ENCODE measurements around the gene PALM3. TPM values are rescaled to one million over a fixed set of nuclear protein-coding genes. Genes with fewer than 3 reads are reported as not detected.

PALM3 gene
- total RNA-seq, 1 experiment from 2014 or later, result 0.54 TPM

GRCh38 chr19:14033946-14034345 lies 27.9 kb downstream of the PALM3 start:
- DNase-seq (ENCODE audit: low read depth, low spot score), result no peak
- no peaks in the 10 kb centered on the region; the same call in 1 of the 2 replicates for H3K36me3 ChIP-seq (ENCODE audit: control insufficient read depth, insufficient read depth, low read length)
- TF ChIP-seq TCF7L2 (IDR thresholded peaks at IDR 0.05; ENCODE audit: low read depth, low read length), result no peak
- no peak for TF ChIP-seq POLR2AphosphoS5 (IDR thresholded peaks at IDR 0.05; ENCODE audit: low read depth, low read length)
- no peak for TF ChIP-seq CTCF (IDR thresholded peaks at IDR 0.05)
- TF ChIP-seq REST (IDR thresholded peaks at IDR 0.05; ENCODE audit: insufficient read depth in 1 of 2, low read depth in 2 of 2, low read length in 1 of 2), result no peak
- TF ChIP-seq SIN3A (IDR thresholded peaks at IDR 0.05; ENCODE audit: borderline replicate concordance, insufficient read depth, low read depth, low read length), result no peak
- ChIA-PET CTCF (no interaction called here), POLR2A (no interaction called here)
- no peak for ATAC-seq
- H3K27me3 ChIP-seq (ENCODE audit: control insufficient read depth, insufficient read depth, low read length), result no peaks in the 10 kb centered on the region
- no peaks in the 10 kb centered on the region for H3K4me1 ChIP-seq (ENCODE audit: control insufficient read depth, insufficient read depth, low read length)
- intact Hi-C loops (cut with micrococcal nuclease; ENCODE audit: unreplicated experiment) (no loop called here), in situ Hi-C loops (cut with HindIII; ENCODE audit: low pct_unique_long_range_greater_than_20kb, low sequenced_read_pairs) (no loop called here)
- H3K9me3 ChIP-seq (ENCODE audit: control insufficient read depth, insufficient read depth, low read depth, low read length), result no peaks in the 10 kb centered on the region
- no peak overlapping the region for H3K4me3 ChIP-seq (ENCODE audit: low read depth in 2 of 2, low read length in 2 of 2)
- no TSS peak for BruUV-seq (replicated peaks)
- H3K27ac ChIP-seq (ENCODE audit: low read length), result no peak overlapping the region

GRCh38 chr19:14031719-14032480 lies 30.0 kb downstream of the PALM3 start, which contains the start of gene IL27RA:
Gene IL27RA (plus strand): TSS chr19:14031762. CDS start chr19:14031873, 111 bp downstream.
- ATAC-seq (peak; percentile 89), DNase-seq (ENCODE audit: low read depth, low spot score) (no peak)
- no TSS peak for BruUV-seq (replicated peaks)
- no peaks in the 10 kb centered on the region; the same call in 1 of the 2 replicates for H3K36me3 ChIP-seq (ENCODE audit: control insufficient read depth, insufficient read depth, low read length)
- H3K27me3 ChIP-seq (ENCODE audit: control insufficient read depth, insufficient read depth, low read length), result no peaks in the 10 kb centered on the region
- H3K4me1 ChIP-seq (ENCODE audit: control insufficient read depth, insufficient read depth, low read length), result no peaks in the 10 kb centered on the region
- in situ Hi-C loops (cut with HindIII; ENCODE audit: low pct_unique_long_range_greater_than_20kb, low sequenced_read_pairs) (no loop called here), intact Hi-C loops (cut with micrococcal nuclease; ENCODE audit: unreplicated experiment) (no loop called here)
- ChIA-PET CTCF (interaction anchor here (0.6 to 2.3 kb wide), 3 partner anchors 11 to 56 kb away, joined by 3 to 9 read pairs (median 3); no protein-coding TSS in a partner anchor), POLR2A (no interaction called here)
- no peak for TF ChIP-seq TCF7L2 (IDR thresholded peaks at IDR 0.05; ENCODE audit: low read depth, low read length)
- TF ChIP-seq CTCF (IDR thresholded peaks at IDR 0.05), result peak; percentile 82
- no peaks in the 10 kb centered on the region for H3K9me3 ChIP-seq (ENCODE audit: control insufficient read depth, insufficient read depth, low read depth, low read length)
- H3K27ac ChIP-seq (ENCODE audit: low read length), result peak within 1 kb of the TSS; percentile 68
- peak within 1 kb of the TSS; percentile 57 to 60 for H3K4me3 ChIP-seq (ENCODE audit: low read depth in 2 of 2, low read length in 2 of 2)

All from Panc1 (cell line).